IPS-18c (cell line): ENCODE data around the gene NEUROD4.

Source experiments
- H3K4me3 ChIP-seq: 2 replicates; pipeline ENCODE4 v1.7.0; 2013; ENCODE audit warnings: low read depth, mild to moderate bottlenecking, low read length, moderate library complexity; ENCODE audit not compliant: insufficient read depth
- H3K9me3 ChIP-seq: one replicate; pipeline ENCODE4 v1.6.1; 2013; ENCODE audit warnings: mild to moderate bottlenecking, low read length, moderate library complexity; ENCODE audit not compliant: control insufficient read depth, insufficient read depth

The NEUROD4 gene

DNA sequence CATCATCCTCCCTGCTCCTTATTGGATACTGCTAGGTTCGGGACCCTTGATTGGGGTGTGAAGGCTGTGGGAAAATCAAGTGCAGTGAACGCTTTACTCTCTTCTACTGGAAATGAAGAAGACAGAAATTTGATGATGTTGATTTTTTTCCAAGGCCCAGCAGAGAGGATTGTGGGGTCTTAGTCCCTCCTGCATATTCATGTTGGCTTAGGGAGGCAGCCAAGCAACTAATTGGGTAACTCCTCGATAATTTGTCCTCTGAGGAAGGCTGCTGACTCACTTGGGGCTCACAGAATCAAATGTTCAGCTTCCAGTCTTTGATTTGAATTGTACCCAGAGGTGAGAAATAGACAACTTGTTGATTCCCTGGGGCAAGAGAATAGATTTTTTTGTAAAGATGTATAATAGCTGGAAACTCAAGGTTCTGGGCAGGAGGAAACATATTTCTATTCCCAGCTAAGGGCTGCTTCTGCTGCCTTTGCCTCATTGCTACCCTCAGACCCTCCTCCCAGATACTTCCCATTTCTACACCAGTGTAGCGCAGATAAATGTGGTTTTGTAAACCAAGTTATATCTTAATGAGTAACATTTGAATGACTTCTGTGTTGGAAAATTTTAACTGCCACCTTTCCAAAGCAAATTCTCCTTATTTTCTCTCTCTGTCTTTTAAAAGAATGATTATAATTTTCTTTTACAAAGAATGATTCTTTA, 21.7 kb downstream of the NEUROD4 start:
- Histone ChIP-seq H3K4me3 (no peak overlapping the region), H3K9me3 (no peaks in the 10 kb centered on the region)

DNA sequence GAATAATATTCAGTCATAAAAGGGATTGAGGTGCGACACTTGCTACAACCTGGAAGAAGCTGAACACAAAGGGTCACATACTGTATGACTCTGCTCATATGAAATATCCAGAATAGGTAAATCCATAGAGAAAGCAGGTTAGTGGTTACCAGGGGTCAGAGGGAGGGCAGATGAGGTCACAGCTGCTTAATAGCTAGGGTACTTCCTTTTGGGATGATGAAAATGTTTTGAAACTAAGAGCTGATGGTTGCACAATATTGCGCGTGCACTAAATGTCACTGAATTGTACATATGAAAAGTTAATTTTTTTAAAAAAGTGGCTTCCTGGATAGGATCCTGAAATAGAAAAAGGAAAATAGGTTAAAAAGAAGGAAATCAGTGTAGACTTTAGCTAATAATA, 23.8 kb downstream of the NEUROD4 start:
- H3K4me3 ChIP-seq = no peak overlapping the region
- H3K9me3 ChIP-seq = no peaks in the 10 kb centered on the region

DNA sequence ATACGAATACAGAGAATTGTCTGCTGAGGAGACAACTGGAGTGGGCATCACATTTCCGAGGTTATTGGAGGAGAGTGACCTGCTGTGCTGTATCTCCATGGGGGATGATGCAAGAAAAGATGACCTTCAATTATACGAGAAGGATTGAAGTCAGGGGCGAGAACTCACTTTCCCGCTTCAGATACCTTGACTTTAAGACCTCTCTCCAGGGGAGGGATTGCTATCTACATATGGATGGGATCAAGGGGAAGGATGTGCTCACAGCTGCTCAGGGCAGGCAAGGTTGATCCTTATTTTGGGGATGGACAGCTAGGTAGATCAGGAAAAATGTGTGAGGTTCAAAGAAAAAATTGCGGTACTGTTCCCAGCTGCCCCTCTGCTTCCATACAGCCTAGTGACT, 24.4 kb downstream of the NEUROD4 start:
- Histone ChIP-seq H3K9me3 (no peaks in the 10 kb centered on the region), H3K4me3 (no peak overlapping the region)

DNA sequence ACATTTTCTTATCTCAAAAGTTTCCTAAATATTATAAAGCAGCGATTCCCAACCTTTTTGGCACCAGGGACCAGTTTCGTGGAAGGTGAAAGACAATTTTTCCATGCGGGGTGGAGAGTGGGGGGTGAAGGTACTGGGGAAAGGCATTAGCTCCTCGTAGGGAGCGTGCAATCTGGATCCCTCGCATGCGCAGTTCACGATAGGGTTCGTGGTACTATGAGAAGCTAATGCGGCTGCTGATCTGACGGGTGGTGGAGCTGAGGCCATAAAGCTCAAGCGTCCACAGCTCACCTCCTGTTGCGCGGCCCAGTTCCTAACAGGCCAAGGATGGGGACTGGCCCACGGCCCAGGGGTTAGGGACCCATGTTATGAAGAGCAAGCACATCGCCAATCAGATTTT, 29.9 kb downstream of the NEUROD4 start:
- Histone ChIP-seq H3K4me3 (no peak overlapping the region), H3K9me3 (no peaks in the 10 kb centered on the region)

DNA sequence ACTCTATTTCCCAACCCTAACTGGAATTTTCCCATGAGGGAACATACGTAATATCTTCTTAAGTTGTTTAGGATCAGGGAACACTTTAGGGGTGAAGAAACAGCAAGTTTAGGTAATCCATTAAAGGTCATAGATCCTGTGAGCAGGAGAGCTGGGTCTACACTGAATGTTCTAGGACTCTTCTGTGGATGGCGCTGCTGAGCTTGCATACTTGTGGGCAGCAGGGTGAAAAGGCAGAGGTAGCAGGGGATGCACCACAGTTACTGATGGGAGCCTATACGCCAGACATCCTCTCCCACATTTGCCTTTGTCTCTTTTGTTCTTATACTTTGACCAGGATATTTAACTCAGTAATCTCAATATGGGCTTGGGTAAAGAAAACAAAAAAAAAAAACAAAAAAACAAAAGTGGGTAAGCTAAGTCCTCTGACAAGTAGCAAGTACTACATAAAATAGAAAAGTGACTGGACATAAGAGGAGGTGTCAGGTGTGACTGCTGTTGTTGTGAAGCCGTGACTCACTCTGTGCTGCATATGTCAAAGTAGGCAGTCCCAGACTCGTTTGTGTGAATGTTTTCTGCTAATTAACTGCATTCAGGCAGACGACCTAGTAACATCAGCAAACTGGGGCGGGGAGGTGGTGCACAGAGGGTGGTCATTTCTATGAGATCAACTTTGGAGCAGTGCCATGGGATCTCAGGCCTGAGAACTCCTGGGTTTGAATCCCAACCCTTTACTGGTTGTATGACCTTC, 31.6 kb downstream of the NEUROD4 start:
- Histone ChIP-seq H3K4me3 (no peak overlapping the region), H3K9me3 (no peaks in the 10 kb centered on the region)

DNA sequence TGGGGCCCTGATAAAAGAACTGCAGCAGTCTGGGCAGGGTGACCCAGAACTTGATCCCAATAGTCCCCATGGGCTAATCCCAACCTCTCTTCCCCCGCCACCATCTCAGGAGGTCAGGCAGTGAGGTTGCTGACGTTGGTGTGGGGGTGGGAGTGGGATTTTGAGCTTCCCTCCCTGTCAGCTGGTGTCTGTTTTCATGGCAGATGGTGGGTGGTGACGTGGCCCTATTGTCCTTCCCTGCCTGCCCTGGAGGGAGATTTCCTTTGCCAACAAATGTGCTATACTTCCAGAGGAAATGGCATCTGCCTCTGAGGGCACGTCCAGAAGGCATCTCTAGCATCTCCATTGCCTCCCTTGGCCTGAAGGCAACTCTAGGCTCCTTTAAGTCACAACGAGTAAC, 37.7 kb downstream of the NEUROD4 start:
- no peak overlapping the region for H3K4me3 ChIP-seq
- H3K9me3 ChIP-seq = no peaks in the 10 kb centered on the region

DNA sequence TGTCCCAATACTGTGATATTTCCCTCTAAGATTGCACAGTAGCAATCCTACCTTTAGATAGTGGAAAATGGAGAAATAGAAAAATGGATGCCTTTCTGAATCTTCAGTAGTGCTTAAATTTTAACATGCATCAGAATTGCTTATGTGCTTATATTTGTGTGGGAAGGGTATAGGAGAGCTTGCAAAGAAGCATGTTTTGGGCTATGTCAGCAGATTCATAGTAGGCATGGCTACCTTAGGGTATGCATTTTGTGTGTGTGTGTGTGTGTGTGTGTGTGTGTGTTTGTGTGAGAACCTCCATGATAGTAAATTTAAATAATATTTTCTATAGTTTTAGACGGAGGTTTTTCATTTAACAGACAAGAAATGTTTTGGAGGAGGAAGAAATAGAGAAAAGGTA, 38.3 kb downstream of the NEUROD4 start:
- no peak overlapping the region for H3K4me3 ChIP-seq
- no peaks in the 10 kb centered on the region for H3K9me3 ChIP-seq

DNA sequence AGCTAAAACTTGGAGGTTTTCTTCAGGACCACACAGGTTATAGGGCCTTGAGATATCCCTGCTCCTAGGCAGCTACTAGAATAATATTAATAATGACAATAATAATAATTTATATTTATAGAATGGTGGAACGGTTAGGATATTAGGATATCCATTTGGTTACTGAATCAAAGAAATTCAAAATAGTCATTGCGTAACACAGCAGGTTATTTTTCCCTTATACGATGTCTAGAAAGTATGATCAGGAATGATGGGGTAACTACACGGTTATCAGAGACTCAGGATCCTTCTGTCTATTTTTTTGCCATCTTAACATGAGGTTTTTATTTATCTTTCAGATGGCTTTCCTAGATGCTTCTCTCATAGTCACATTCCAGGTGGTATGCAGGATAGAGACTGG, 39.0 kb downstream of the NEUROD4 start:
- no peaks in the 10 kb centered on the region for H3K9me3 ChIP-seq
- H3K4me3 ChIP-seq = no peak overlapping the region

DNA sequence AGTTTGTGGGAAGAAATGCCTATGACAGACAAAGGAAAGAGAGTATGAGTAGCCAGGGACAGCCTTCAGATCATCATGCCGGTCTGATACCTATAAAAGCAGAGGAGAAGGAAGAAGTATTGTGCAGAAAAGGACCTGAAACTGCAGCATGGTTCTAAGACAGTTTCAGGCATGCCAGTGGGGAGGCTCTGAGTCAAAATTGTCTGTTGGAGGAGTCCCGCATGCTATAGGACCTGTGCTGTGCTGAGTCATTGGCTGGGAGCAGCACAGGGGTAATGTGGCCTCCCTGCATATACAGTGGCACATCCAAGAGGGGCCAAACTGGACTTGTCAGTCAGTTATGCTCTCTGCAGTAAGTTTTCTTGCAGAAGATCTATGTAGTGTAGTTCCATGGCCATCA, 40.7 kb downstream of the NEUROD4 start:
- no peaks in the 10 kb centered on the region for H3K9me3 ChIP-seq
- H3K4me3 ChIP-seq = no peak overlapping the region

DNA sequence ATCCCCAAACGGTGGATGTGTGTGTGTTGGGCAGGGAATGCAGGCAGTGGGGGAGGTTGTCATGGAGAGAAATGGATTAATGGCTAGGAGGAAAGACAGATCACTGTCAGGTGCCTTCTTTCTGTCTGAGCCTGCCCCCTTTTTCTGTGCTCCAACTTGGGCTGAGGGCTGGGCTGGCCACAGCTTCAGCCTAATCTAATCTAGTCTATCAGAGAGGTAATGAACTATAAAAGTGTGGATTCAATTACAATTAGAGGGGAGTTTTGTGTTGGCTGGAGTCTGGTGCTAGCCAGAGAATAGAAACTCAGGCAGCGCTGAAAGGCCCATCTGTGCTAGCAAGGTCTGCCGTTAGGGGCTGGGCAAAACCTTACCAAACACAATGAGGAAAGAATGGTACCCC, 41.2 kb downstream of the NEUROD4 start:
- no peak overlapping the region for H3K4me3 ChIP-seq
- no peaks in the 10 kb centered on the region for H3K9me3 ChIP-seq

DNA sequence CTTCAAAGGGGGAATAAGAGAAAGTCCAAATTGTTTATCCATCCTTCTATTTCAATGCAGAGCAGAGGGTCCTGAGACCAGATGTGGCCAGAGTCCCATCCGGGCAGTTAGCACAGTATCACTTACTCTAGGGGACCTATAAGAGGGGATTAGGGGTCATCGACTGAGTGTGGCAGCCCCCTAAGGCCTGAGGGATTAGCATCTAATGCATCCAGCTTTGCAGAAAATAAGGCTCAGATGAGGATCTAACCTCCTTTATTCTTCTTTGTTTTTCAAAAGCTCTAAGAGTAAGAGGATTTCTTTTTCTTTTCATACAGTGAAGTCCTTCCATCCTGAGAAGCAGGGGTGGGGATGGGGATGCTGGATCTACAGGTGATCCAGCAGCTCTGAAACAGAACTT, 43.5 kb downstream of the NEUROD4 start:
- H3K9me3 ChIP-seq = no peaks in the 10 kb centered on the region
- no peak overlapping the region for H3K4me3 ChIP-seq

DNA sequence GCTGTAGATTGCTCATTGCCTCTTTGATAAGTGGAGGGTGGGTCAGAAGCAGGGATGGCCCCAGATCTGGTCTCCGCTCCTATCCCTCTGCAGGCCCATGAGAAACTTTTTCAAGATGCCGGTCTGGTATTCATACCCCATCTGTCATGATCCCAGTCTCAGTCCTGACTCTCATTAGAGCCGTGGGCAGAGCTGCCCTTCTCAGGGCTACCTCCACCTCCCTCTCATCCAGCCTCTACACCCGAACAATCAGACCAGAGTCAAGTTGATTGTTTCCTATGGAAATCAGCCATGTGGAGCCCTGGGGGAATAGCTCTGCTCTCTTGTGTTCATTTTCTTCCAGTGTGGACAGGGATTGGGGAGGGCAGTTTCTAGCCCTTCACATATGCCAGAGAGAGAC, 45.8 kb downstream of the NEUROD4 start:
- Histone ChIP-seq H3K9me3 (no peaks in the 10 kb centered on the region), H3K4me3 (no peak overlapping the region)

DNA sequence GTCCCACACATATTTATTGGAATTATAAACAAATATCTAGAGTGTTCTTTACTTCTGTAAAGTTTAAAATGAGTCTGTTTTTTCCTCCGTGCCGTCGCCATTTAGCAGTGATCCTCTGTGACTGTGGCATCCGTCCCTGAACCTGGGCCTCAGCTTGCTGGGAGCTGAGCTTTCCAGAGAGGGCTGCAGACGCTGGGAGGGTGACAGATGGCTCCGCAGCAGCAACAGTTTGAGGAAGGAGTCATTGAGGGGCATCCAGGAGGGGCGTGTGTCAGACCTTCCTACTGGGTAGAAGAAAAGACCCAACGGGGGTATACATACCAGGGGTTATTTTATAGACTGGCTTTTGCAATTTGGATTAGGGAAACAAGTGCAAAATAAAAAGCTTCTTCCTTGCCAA, 47.9 kb downstream of the NEUROD4 start:
- H3K4me3 ChIP-seq = no peak overlapping the region

DNA sequence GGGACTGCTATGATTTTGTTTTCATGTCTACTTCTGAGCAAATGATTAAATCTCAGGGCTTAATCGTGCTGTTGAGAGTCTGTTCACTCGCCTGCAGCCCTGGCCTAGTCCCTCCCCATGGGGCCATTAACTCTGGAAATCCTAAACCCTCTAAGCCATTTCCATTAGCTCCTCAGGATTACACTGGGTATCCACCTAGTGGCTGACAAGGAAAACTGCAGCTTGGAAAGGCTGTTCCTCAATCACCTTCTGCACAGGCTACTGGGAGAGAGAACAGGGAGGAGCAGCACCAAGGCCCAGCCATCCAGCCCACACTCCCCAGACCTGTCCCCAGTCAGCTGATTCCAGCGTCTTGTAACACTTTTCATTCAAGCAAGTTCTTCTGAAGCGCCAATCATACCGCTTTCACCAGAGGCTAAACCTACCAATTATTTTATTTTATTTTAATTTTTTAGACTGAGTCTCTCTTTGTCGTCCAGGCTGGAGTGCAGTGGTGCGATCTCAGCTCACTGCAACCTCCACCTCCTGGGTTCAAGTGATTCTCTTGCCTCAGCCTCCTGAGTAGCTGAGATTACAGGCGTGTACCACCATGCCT, 48.7 kb downstream of the NEUROD4 start:
- Histone ChIP-seq H3K9me3 (no peaks in the 10 kb centered on the region), H3K4me3 (no peak overlapping the region)

More for the DNA sequence above, 47.9 kb downstream of the NEUROD4 start:
- H3K9me3 ChIP-seq = no peaks in the 10 kb centered on the region

DNA sequence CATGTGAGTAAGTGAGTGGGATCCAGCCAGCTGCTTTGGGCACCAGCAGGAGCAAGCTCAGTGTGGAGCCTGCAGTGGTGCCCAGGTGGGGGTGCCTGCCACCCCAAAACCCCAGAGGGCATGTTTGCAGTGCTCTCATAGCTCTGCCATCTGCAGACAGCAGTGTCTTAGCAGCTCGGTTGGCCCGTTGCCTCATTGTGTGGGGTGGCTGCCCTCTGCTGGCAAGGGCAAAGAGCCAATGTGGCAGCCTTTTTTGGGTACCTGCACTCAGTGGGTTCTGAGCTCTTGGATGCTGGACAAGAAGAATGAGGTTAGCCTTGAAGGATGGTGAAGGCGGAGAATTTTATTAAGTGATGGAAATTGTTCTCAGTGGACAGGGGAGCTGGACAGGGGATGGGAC, 52.3 kb downstream of the NEUROD4 start:
- Histone ChIP-seq H3K4me3 (no peak overlapping the region), H3K9me3 (no peaks in the 10 kb centered on the region)

DNA sequence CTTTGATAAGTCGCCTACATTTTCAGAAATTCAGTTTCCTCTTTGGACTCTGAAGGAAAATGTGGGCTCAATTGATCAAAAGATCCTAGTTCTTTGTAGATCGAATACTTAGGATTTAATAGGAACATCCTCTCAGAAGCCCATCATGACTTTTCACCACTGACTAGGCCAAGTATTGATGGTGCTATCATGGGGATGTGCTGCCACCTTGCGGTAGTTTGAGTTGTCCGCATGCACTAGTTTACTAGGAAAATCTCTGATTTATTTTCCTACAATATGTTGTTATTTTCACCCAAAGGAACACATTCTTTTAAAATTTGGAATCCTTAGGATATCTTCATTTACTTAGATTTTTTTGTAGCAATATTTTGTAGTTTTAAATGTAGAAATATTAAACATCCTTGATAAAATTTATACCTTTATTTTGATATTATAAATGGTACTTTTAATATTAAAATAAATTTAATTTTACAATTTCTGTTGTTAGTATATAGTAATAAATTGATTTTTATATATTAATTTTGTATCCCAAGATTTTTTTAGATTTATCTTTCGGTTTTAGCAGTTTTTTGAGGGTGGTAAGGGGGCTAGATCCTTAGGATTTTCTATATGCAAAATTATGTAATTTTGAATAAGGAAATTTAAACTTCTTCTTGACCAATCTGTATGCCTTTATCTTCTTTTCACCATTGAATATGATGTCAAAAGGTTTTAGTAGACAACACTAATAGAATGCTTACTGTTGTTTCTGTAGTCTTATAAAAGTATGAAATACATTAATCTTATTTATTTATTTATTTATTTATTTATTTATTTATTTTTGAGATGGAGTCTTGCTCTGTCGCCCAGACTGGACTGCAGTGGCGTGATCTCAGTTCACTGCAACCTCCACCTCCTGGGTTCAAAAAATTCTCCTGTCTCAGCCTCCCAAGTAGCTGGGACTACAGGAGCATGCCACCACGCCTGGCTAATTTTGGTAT, 53.6 kb downstream of the NEUROD4 start:
- H3K9me3 ChIP-seq = no peaks in the 10 kb centered on the region
- H3K4me3 ChIP-seq = no peak overlapping the region

DNA sequence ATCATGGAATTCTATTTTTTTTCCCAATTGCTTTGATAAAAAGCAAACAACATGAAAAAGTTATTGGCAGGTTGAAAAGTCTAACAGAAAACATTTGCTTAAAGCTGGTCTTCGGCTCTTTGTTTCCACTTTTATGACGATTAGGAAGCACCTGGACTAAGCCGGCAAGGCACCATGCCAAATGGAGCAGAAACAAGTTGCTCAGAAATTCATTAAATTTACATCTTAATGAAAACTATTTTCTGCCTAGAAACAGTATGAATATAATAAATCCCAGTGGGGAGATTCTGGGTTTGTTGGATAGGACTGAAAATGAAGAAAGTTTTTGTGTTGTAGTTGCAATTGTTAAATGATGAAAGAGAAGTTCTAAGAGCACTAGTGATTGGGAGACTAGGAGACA, 55.0 kb downstream of the NEUROD4 start:
- no peak overlapping the region for H3K4me3 ChIP-seq
- no peaks in the 10 kb centered on the region for H3K9me3 ChIP-seq
